Measurements from ENCODE around the gene KRT80.

Gene KRT80

DNA sequence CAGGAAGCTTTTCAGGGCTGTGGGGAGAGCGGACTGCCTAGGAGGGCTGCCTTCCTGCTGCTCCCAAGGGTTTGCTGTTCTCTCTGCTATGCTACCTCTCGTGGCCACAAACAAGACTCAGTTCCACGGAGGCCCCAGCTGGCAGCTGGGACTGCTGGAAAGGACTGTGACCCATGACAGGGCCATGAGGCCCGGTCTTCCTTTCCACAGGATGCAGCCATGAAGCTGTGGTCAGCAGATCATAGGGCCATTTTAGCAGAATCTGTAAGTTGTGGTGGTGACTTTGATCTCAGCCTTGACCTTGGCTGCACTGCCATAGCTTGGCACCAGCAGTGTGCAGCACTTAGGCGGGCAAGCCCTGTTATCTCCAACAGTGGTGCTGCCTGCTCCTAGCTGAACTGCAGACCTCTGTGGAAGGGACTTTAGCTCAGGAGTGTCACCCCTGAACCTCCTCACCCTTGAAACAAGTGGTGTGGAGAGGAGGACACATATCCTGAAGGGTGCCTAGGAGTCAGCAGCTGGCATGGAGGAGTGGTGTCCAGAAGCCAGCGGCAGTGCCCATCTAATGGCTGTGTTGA lies 12.3 kb downstream of the KRT80 start:
- DNase-seq (ENCODE audit: low read depth) = no peak

DNA sequence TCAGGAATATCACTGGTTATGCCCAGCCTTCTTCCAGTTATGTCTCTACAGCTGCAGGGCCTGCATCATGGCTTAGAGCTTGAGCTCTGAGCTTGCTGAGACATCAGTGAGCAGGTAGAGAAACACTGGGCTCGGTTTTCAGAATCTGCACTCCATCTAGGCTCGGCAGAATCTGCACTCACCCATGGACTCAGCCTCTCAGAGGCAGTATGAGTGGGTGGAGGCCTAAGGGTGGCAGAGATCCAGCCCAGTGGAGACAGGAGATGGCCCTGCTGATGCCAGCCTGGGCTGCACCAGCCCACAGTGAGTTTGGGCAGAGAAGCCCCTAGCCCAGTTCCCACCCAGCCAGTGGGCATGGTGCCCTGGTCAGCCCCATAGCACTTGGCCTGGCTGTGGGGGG lies 12.8 kb downstream of the KRT80 start:
- DNase-seq (ENCODE audit: low read depth) = no peak

DNA sequence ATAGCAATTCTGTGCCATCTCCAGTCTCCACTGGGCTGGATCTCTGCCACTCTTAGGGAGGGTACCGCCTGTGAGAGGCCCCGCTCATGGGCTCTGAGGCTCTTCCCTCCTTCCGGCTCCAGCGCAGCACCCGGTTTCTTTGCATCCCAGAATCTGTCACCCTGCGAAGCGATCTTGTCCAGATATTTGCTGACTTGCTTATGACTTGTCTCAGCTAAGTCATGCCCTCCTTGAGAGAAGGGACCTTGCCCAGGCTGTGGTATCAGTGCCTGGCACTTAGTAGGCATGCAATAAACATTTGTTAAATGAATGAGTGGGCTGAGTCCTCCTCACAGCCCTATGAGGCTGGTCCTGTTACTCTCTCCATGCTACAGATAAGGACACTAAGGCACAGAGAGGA lies 13.4 kb downstream of the KRT80 start:
- DNase-seq (ENCODE audit: low read depth) = no peak

DNA sequence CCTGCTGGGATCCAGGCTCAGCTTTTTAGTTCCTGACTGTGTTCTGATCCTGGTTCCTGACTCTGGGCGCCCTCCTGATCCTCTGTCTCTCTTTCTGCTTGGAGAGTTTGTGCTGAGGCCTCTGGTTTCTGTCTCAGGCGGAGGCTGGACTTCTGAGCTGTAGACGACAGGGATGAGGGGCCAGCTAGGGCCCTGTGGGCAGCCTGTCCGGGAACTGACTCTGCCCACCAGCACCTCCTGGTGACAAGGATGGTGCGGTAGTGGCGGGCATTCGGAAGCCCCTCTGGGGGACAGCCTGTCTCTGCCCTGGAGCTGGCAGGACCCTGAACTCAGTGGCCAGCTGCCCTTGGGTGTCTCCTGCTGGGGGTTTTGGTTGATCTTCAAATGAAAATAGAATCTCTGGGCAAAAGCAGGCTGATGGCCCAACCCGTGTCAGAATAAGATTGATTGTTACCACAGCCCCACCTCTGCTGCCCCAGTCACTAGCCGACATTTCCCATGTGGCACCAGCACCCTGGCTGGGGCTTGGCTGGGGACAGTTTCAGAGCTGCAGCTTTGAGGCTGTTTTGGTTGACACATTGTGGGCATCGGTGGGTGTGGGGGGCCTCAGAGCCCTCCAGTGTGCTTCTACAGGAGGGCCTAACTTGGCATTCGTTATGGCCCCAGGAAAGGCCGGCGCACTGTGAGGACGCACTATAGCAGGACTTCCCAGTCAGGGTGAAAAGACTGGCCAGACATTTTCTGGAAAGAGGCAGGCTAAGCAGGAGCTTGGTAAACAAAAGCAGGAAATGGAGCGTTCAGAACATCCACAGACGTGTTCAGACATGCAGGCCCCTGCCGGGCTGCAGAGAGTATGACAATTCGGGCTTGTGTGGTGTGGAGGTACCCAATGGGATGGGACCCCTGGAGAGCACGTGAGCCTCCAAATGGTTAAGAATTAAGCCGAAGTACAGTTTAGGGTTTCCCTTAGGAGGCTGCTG lies 16.2 kb downstream of the KRT80 start:
- DNase-seq (ENCODE audit: low read depth) = no peak

DNA sequence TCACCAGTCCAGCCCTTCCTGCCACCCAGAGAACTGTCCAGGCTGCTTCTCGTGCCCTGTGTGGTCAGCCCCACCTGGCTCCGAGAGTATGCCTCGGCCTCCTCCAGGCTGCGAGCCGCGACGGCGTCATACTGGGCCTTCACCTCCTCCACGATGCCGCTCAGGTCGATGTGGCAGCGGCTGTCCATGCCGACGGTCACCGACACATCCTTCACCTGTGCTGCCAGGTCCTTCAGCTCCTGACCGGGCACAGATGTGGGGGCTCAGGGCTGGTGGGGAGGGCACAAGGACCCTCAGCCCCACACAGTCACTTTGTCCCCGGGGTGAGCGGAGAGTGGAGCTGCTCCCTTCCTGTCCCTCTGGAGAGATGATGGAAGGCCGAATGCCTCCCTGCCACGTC lies 18.3 kb downstream of the KRT80 start:
- DNase-seq (ENCODE audit: low read depth) = no peak

DNA sequence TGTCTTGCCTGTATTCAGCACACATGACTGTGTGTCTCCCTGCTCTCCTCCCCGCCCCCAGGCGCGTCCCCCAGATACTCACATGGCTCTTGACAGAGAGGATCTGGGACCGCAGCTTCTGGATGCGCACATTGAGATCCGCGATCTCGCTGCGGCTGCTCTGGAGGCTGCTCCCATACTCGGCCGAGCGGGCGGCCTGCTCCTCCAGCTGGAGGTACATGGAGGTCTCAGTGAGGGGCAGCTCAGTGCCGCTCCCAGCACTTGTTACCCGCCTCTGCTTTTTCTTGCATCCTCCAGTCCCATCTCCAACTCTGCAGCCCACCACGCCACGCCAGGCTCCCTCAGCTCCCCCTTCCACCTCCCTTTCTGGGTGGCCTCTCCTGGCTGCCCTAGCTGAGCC lies 18.9 kb downstream of the KRT80 start:
- DNase-seq (ENCODE audit: low read depth) = no peak

DNA sequence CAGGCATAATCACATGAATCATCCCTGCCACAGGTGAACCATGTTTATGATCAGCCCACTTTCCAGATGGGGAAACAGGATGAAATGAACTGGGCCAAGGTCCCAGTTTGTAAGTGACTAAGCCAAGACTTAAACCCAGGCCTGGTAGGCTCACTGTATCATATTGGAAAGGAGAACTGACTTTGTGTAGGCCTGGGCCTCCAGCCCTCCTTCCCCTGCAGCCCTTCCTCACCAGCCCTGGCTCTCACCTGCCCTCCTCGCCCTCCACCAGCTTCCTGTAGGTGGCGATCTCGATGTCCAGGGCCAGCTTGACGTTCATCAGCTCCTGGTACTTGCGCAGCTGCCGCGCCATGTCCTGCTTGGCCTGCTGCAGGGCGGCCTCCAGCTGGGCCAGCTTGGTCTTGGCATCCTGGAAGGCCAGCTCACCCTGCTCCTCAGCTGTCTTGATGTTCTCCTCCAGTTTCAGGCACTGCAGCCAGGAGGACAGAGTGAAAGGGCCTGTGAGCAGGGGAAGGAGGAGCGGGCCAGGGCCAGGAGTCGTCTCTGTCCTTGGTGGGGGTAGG lies 19.8 kb downstream of the KRT80 start:
- no peak for DNase-seq (ENCODE audit: low read depth)

DNA sequence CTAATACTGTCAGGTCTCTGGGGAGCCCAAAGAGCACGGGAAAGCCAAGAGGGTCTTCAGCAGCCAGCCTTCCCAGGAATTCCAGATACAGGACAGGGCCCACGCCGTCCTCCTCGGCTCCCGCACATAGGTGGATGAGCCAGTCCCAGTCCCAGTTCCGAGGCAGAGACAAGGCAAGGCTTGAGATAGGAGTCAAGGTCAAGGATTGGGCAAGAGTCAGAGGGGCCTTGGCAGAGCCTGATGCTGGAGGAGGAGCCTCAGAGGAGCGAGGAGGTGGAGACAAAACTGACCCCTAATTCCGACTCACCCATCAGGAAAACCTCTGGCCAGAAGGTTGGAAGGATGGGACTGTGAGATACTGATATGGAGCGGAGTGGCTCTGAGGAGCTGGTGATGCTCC lies 21.0 kb downstream of the KRT80 start:
- no peak for DNase-seq (ENCODE audit: low read depth)

DNA sequence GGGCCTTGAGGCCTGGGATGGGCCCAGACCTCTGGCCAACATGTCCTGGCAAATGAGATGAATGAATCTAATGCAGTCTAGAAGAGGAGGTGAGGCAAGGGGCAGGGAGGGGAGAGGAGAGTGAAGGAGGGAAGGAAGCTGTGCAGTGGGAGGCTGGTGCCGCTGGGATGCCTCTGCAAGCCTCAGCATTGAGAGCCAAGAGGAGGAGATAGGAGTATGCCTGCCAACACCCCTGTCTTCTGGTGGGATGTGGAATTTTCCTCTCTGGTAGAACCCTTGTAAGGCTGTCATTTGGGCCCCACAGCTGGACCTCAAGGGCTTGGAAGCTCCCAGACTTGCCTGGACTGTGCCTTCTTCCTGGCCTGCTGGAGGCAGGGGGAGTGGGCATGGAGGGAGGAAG lies 21.9 kb downstream of the KRT80 start:
- no peak for DNase-seq (ENCODE audit: low read depth)

DNA sequence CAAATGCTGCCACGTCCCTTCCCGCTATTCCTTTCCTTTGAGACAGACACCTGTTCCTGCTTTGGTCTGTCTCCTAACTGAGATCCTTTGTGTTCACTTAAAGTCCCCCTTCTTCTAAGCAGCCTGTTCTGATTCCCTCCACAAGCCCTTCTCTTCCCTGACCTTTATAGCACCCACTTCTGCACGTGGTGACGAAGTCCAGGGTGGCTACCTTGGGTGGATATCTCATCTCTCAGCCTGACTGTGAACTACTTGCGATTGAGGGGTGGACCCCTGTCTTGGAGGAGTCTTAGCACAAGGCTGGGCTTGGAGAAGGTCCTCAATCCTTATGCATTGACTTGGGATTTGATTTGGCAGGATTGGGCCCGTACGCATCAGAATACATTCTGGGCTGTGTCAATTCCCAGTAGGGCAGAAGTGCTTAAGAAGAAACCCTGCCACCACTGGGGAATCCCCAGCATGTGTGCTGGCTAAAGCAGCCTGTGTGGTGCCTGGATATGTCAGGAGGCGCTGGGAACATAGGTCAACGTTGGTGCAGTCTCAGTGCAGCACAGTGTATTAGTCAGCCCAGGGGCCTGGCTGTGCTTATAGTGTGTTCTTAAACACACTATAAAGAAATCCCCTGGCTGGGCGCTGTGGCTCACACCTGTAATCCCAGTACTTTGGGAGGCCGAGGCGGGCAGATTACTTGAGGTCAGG lies 23.6 kb downstream of the KRT80 start:
- DNase-seq (ENCODE audit: low read depth) = no peak

DNA sequence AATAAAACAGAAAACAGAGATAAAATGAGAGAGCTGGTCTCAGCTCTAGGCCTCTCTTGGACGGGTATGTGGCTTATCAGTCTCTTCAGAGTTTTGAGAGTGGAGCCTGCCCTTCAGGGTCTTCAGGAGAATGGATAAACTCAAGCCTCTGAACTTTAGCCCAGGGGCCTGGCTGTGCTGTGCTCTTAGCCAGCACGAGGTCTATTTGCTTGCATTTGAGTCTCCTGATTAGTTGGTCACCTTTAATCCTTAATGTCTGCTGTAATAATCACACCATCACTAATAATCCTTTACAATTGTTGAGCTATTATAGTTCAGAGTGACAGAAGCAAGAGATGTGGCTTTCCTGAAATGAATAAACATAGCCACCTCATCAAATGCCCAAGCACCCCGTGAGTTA lies 24.3 kb downstream of the KRT80 start:
- DNase-seq (ENCODE audit: low read depth) = no peak

DNA sequence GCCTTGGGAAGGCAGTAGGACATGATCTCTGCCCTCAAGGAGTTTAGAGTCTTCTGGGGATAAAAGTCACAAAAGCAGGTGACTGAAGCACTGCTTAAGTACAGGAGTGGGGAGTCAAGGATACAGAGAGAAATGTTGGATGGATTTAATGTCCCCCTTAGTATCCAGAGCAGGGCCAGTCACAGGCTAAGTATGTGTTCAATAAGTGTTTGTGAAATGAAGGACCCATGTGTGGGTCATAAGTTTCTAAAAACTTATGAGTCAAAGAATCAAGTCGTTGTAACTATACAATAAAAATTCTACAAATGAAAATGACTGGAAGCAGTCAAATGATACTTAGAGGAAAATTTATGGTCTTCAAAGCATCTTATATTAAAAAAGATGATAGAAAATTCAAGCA lies 25.1 kb downstream of the KRT80 start:
- no peak for DNase-seq (ENCODE audit: low read depth)

DNA sequence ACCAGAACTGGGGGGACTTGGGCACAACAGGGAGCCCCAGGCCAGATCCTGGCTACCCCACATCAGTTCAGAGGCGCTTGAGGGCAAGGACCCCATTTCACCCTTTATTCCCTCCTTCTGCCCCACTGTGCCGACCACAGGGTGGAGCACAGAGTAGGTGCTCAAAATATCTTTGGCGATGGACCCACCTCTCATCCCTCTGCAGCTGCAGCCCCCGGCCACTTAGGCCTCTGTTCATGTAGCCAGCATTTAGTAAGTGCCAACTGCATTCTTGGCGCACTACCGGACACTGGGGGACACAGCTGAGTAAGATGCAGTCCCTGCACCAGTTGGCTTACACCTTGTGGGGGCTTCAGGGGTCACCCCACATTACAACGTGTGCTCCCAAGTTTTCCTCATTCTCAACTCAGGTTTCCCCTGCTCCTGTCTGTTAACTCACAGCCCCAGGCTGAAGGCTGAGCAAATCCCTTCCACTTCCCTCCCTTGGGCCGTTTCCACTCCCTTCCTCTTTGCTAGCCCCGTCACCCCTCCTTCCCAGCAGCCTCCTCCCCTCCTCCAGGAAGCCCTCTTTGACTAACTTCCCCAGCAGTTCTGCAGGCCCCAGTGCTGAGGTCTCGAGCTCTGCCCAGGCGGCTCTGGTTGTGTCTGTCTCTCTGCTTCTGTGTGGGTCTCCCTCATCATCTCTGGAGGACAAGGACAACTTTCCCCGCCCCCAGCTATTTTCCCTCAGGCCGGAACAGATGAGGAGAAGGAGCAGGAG lies 26.5 kb downstream of the KRT80 start:
- no peak for DNase-seq (ENCODE audit: low read depth)

DNA sequence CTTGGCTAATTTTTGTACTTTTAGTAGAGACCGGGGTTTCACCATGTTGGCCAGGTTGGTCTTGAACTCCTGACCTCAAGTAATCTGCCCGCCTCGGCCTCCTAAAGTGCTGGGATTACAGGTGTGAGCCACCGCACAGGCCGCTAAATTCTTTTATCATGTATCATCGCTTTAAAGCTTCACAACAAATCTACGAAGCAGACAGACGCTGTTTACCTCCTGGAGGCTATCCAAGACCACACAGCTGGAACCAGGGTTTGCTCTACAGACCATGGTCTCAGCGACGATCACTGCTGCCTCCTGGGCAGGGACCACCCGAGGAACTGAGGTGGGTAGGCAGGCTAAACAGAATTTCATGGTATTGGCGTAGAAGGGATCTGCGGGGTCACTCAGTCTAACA lies 27.2 kb downstream of the KRT80 start:
- no peak for DNase-seq (ENCODE audit: low read depth)

DNA sequence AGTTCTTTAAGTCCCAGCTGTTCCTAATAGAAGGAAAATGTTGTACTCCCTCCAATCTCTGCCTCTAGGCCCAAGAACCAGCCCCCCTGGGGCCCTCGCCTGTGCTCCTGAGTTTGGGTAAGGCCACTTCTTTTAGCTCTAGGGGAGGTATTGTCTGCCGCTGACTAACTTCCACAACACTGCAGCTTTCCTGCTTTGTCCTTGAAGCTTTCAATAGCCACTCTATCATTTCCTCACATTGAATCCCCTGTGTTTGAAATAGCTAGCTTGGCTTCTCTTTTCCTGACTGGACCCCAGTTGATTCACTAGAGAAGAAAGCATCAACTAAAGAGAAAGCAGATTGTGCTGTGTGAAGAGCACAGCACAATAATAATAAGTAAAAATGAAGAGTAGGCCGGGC lies 28.8 kb downstream of the KRT80 start:
- no peak for DNase-seq (ENCODE audit: low read depth)

DNA sequence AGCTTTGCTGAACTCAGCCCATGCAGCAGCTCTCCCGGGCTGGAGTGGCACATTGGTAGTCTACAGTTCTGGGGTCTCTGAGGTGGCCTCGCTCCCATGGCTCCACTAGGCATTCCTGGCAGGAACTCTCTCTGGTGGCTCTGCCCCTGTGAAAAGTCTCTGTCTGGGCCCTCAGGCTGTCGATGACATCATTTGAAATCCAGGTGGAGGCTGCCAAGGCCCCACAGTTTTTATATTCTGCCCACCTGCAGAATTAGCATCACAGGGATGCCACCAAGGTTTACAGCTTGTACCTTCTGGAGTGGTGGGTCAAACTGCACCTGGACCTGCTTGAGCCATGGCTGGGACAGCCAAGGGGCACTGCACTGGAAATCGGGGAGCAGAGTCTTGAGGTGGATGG lies 31.6 kb downstream of the KRT80 start:
- DNase-seq (ENCODE audit: low read depth) = no peak

DNA sequence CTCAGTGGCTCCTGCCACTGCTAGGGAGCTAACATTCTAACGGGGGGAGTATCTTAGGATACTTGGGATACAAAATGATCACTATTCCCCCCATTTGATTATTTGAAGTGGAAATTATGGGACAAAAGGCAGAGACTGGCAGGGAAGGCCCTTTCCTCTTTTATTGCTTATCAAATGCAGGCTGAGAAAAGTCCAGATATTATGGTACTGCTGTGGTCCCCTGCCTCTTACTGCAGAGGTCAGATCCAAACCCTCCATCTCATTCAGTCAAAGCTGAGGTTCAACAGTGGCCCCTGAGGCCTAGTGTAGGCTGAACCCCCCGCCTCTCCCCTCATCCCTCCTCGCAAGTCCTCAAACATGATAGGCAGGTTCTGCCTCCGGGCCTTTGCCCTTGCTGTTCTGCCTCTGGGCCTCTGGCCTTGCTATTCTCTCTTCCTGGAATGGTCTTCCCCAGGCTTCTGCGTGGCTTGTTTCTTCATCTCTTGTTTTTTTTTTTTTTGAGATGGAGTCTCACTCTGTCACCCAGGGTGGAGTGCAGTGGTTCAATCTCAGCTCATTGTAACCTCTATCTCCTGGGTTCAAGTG lies 34.2 kb downstream of the KRT80 start:
- DNase-seq (ENCODE audit: low read depth) = no peak

DNA sequence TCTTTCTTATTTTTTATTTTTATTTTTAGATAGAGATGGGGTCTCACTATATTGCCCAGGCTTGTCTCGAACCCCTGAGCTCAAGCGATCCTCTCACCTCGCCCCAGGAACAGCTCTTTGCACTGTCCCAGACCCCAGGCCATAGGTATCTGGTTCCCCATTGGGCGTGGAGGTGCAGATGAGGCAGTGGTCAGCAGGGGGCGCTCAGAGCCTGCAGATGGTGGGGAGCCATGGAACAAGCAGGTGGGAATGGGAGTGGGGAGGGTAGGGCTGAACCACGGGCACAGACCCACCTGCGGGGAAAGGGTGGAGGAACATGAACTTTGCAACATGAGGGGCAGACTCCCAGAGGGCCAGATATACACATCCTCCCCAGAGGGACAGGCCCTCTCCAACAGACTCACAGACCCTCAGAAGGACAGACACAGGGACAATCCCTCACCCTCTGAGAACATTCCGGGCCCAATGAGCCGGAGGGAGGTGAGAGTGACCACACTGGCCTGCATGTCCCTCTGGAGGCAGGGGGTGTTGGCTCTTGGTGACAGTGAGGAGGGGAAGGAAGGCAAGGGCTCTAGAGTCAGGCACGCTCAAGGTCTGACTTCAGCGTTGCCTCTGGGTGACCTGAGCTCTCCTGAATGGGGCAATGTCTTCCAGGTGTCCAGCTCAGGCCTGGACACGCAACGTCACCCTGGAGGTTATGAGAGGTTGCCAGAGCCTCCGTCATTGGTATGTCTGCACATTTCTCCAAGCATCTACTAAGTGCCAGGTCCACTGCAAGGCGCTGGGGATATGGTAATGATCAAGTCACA lies 34.9 kb downstream of the KRT80 start:
- peak; percentile 55 for DNase-seq (ENCODE audit: low read depth)

DNA sequence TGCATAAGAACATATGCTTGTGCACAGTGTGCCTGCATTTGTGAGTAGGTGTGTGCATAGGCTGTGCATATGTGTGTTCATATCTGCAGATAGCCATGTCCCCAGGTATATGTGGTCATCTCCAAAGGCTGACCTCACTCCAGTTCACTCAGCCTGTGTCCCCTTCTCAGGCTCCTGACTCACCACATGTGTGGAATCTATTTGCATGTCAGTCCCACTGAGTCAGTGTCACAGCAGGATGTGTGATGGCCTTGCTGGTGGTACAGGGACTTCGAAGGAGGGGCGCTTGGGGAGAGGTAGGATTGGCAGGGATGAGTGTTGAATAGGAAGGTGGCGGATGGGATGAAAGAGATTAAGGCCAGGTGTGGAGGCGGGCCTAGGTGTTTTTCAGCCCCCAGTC lies 35.5 kb downstream of the KRT80 start:
- no peak for DNase-seq (ENCODE audit: low read depth)

DNA sequence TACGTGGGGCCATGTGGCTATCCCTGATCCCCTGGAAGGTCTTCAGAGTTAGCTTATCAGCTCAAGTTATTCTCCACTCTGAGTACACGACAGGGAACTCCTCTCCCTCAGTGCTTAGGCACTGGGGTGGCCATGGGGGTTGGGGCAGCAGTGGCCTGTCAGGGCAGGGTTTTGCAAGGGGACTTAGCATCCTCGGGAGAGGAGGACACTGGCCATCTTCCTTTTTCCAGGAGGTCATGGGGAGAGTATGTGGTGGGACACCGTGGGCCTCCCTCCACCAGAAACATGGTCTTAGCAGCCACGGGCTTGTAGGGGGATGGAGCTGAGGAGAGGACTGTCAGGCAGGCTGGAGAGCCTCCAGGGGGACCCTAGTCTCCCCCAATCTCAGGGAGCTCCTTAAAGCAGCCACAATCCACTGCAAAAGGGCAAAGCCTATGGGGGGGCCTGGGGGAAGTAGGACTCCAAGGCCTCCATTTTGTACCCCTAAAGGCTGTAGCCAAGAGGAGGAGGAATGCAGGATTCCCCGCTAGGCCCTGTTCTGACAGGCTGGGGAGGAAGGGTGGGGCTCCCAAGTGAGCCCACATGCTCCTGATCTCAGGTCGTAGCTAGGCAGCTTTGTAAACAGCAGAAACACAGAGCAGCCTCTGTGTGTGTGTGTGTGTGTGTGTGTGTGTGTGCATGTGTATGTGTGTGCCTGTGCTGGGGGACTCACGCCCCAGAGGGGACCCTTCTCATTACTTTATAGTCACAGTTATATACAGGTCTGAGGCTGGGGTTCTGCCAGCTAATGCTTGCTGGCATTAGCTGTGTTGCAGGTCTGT lies 36.6 kb downstream of the KRT80 start:
- no peak for DNase-seq (ENCODE audit: low read depth)
